ENCODE measurements around the gene TJP1.
A peak's percentile ranks its signal among the peaks of the same experiment; 100 is the strongest.

DNA sequence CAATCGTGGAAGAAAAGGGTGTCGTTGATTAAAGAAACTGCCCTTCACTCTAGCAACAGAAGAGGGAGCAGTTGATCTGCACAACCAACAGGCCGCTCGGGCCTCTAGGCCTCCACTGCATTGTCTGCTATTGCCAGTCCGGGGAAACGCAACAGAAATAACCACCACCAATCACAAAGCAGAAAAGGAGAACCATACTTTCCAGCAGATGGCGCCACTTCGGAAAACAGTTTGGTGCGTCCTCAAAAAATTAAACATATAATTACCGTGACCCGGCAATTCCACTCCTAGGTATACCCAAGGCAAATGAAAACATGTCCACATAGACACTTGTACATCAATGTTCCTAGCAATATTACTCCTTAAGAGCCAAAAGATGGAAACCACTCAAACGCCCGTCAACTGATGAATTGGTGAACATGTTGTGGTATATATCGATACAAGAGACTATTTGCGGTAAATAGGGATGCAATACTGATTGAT lies 154.1 kb downstream of the TJP1 start:
- TF ChIP-seq CTCF (IDR thresholded peaks at IDR 0.05), result peak; percentile 55 to 79 (median 70)
- TF ChIP-seq POLR2A (IDR thresholded peaks at IDR 0.05), result no peak
